Measurements from ENCODE around the gene NXT1. TPM values are rescaled to one million over a fixed set of nuclear protein-coding genes. Genes with fewer than 3 reads are reported as not detected.

NXT1 gene
- total RNA-seq, 1 experiment from 2014 or later: 40.1 TPM

DNA sequence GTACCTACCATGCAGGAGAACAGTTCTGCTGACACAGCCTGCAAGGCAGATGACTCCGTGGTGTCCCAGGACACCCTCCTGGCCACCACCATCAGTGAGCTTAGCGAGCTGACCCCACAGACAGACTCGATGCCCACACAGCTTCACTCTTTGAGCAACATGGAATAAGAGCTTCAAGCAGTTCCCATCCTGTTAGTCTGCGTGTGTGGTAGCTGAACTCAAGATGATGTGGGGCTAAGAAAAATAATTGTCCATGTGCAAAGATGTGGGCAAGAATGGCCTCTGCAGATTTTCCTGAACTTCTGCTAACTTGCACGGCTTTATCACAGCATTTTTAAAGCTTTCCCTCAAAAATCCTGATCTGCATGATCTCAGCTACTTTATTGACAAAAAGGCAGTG, 19.7 kb downstream of the NXT1 start:
- peaks cover 84% of the 10 kb centered on the region for H3K36me3 Mint-ChIP-seq (ENCODE audit: insufficient read depth, unreplicated experiment)
- CTCF ChIA-PET: interaction anchor here (1.5 kb wide), 1 partner anchor 71 kb away, joined by 3 read pairs; no protein-coding TSS in a partner anchor

DNA sequence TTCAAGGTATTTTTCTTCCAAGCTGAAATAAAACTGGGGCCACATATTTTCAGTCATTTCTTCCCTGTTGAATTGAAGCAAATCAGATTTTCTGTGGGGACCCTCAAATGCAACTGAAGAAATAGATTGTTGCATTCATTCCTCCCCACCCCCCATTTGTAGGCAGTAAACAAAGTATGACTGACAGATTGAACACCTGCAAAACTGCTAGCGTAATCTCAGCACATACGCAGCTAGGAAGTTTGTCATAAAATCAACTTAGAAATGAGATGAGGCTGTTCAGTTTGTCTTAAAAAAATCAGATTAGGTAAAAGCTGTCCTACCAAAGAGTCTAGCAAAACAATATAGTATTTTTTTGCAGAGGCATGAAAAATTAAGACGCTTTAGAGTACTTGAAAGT, 20.3 kb downstream of the NXT1 start:
- no peak overlapping the region for H3K4me3 Mint-ChIP-seq (ENCODE audit: unreplicated experiment)

More for the DNA sequence above, 19.7 kb downstream of the NXT1 start:
- Mint-ChIP-seq H3K27me3 (ENCODE audit: insufficient read depth, unreplicated experiment) (no peaks in the 10 kb centered on the region), H3K4me1 (ENCODE audit: insufficient read depth, unreplicated experiment) (peaks cover 19% of the 10 kb centered on the region), H3K4me3 (ENCODE audit: unreplicated experiment) (no peak overlapping the region), H3K27ac (ENCODE audit: low read depth, unreplicated experiment) (no peak overlapping the region), H3K9me3 (ENCODE audit: unreplicated experiment) (no peaks in the 10 kb centered on the region)
- POLR2A ChIA-PET: interaction anchor here (0.6 to 4.4 kb wide), 8 partner anchors 9 to 1884 kb away, joined by 3 to 24 read pairs (median 4); partner anchors contain the start of gene NXT1
- no TSS peak for BruUV-seq (replicated peaks)
- no peak for DNase-seq (ENCODE audit: unreplicated experiment)
- TF ChIP-seq, protein P1, sequence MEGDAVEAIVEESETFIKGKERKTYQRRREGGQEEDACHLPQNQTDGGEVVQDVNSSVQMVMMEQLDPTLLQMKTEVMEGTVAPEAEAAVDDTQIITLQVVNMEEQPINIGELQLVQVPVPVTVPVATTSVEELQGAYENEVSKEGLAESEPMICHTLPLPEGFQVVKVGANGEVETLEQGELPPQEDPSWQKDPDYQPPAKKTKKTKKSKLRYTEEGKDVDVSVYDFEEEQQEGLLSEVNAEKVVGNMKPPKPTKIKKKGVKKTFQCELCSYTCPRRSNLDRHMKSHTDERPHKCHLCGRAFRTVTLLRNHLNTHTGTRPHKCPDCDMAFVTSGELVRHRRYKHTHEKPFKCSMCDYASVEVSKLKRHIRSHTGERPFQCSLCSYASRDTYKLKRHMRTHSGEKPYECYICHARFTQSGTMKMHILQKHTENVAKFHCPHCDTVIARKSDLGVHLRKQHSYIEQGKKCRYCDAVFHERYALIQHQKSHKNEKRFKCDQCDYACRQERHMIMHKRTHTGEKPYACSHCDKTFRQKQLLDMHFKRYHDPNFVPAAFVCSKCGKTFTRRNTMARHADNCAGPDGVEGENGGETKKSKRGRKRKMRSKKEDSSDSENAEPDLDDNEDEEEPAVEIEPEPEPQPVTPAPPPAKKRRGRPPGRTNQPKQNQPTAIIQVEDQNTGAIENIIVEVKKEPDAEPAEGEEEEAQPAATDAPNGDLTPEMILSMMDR (IDR thresholded peaks at IDR 0.05; ENCODE audit: unreplicated experiment): no peak
- intact Hi-C loops (cut with micrococcal nuclease): no loop called here

DNA sequence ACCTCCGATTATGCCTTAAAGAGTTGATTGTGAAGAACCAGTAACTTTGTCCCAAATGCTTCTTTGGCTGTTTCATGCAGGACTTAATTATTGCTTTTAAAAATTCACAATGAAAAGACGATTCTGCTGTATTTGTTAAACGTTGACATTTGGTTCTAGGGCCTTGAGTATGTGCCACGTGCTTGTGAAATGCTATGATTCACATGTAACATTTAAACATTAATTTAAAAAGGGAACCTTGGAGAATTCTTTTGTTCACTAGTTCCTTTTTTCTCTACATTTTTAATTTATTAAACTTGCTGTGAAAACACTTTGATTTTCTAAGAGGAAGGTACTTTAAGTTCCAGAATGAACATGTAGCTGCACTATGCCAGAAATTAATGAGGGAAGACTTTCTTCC, 20.9 kb downstream of the NXT1 start:
- H3K4me3 Mint-ChIP-seq (ENCODE audit: unreplicated experiment): no peak overlapping the region
- CTCF ChIA-PET: interaction anchor here (1.0 to 1.5 kb wide), 3 partner anchors 30 to 70 kb away, joined by 3 to 4 read pairs (median 3); no protein-coding TSS in a partner anchor
- H3K9me3 Mint-ChIP-seq (ENCODE audit: unreplicated experiment): no peaks in the 10 kb centered on the region
- POLR2A ChIA-PET: interaction anchor here (1.3 to 4.4 kb wide), 4 partner anchors 10 to 26 kb away, joined by 3 to 24 read pairs (median 8); partner anchors contain the start of gene NXT1
- H3K4me1 Mint-ChIP-seq (ENCODE audit: insufficient read depth, unreplicated experiment): peaks cover 12% of the 10 kb centered on the region
- TF ChIP-seq, protein P1 (IDR thresholded peaks at IDR 0.05; ENCODE audit: unreplicated experiment): no peak
- no peaks in the 10 kb centered on the region for H3K27me3 Mint-ChIP-seq (ENCODE audit: insufficient read depth, unreplicated experiment)
- H3K36me3 Mint-ChIP-seq (ENCODE audit: insufficient read depth, unreplicated experiment): peaks cover 87% of the 10 kb centered on the region
- no TSS peak for BruUV-seq (replicated peaks)
- no peak overlapping the region for H3K27ac Mint-ChIP-seq (ENCODE audit: low read depth, unreplicated experiment)
- DNase-seq (ENCODE audit: unreplicated experiment): no peak
- intact Hi-C loops (cut with micrococcal nuclease): no loop called here

More for the DNA sequence above, 20.3 kb downstream of the NXT1 start:
- CTCF ChIA-PET: interaction anchor here (1.0 to 1.5 kb wide), 2 partner anchors 31 to 71 kb away, joined by 3 read pairs; no protein-coding TSS in a partner anchor
- Mint-ChIP-seq H3K27me3 (ENCODE audit: insufficient read depth, unreplicated experiment) (no peaks in the 10 kb centered on the region), H3K4me1 (ENCODE audit: insufficient read depth, unreplicated experiment) (peaks cover 17% of the 10 kb centered on the region), H3K27ac (ENCODE audit: low read depth, unreplicated experiment) (no peak overlapping the region), H3K36me3 (ENCODE audit: insufficient read depth, unreplicated experiment) (peaks cover 87% of the 10 kb centered on the region), H3K9me3 (ENCODE audit: unreplicated experiment) (no peaks in the 10 kb centered on the region)
- DNase-seq (ENCODE audit: unreplicated experiment): no peak
- intact Hi-C loops (cut with micrococcal nuclease): no loop called here
- POLR2A ChIA-PET: interaction anchor here (0.7 to 4.4 kb wide), 6 partner anchors 10 to 125 kb away, joined by 3 to 24 read pairs (median 5); partner anchors contain the start of gene NXT1
- TF ChIP-seq, protein P1 (IDR thresholded peaks at IDR 0.05; ENCODE audit: unreplicated experiment): no peak
- BruUV-seq (replicated peaks): no TSS peak

DNA sequence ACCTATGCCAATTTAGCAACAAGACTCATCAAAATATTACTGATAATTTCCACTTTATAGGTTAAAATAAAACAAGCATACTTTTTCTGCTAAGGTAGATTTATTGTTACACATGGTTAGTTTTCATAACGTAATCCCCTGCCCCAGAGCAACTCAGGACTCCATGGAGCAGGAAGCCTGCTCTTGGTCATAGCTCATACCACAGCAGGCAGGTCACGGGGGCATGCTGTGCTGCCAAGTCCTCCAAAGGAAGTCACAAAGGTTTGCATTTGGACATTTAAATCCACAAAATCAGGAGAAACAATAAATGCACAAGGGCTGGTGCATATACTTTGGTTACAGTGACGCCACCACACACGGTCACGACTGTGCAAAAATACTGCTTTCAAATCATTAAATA, 23.9 kb downstream of the NXT1 start:
- H3K4me1 Mint-ChIP-seq (ENCODE audit: insufficient read depth, unreplicated experiment): no peaks in the 10 kb centered on the region
- H3K36me3 Mint-ChIP-seq (ENCODE audit: insufficient read depth, unreplicated experiment): peaks cover 94% of the 10 kb centered on the region
- H3K27me3 Mint-ChIP-seq (ENCODE audit: insufficient read depth, unreplicated experiment): no peaks in the 10 kb centered on the region
- no TSS peak for BruUV-seq (replicated peaks)
- H3K4me3 Mint-ChIP-seq (ENCODE audit: unreplicated experiment): no peak overlapping the region
- intact Hi-C loops (cut with micrococcal nuclease): no loop called here
- no peak overlapping the region for H3K27ac Mint-ChIP-seq (ENCODE audit: low read depth, unreplicated experiment)
- no peaks in the 10 kb centered on the region for H3K9me3 Mint-ChIP-seq (ENCODE audit: unreplicated experiment)
- DNase-seq (ENCODE audit: unreplicated experiment): no peak
- TF ChIP-seq, protein P1 (IDR thresholded peaks at IDR 0.05; ENCODE audit: unreplicated experiment): no peak
- CTCF ChIA-PET: interaction anchor here (0.5 to 1.7 kb wide), 5 partner anchors 25 to 1897 kb away, joined by 3 to 5 read pairs (median 3); no protein-coding TSS in a partner anchor
- POLR2A ChIA-PET: interaction anchor here (1.1 to 2.2 kb wide), 4 partner anchors 12 to 45 kb away, joined by 5 to 10 read pairs (median 6); partner anchors contain the start of genes GZF1 and NXT1
